DMS 273 (cell line): ENCODE results near the gene HDAC9.

Source experiments
- DNase-seq: peaks from one replicate; lab custom pipeline; 2025; ENCODE audit not compliant: unreplicated experiment; lab: John Stamatoyannopoulos, UW

HDAC9 gene

GRCh38 chr7:18828260-18828993, 332.9 kb downstream of the HDAC9 start:
- no peak for DNase-seq

- no peak for DNase-seq
These were observed 333.7 kb downstream of the HDAC9 start for GRCh38 chr7:18828994-18829857.

- DNase-seq: no peak
These were observed 334.3 kb downstream of the HDAC9 start for GRCh38 chr7:18829858-18830285.

GRCh38 chr7:18831419-18831818, 335.9 kb downstream of the HDAC9 start:
- no peak for DNase-seq

- DNase-seq: no peak
These were observed 336.4 kb downstream of the HDAC9 start for GRCh38 chr7:18831943-18832342.

- no peak for DNase-seq
These were observed 339.0 kb downstream of the HDAC9 start for GRCh38 chr7:18834577-18834976.

- DNase-seq: no peak
These were observed 339.6 kb downstream of the HDAC9 start for GRCh38 chr7:18835001-18835690.

GRCh38 chr7:18843979-18844378, 348.4 kb downstream of the HDAC9 start:
- DNase-seq: no peak

- no peak for DNase-seq
These were observed 349.2 kb downstream of the HDAC9 start for GRCh38 chr7:18844735-18845134.

GRCh38 chr7:18845700-18846099, 350.2 kb downstream of the HDAC9 start:
- no peak for DNase-seq

GRCh38 chr7:18846765-18847215, 351.2 kb downstream of the HDAC9 start:
- DNase-seq: no peak

GRCh38 chr7:18849130-18849529, 353.6 kb downstream of the HDAC9 start:
- no peak for DNase-seq

- DNase-seq: peak; percentile 57
These were observed 360.2 kb downstream of the HDAC9 start for GRCh38 chr7:18855796-18856195.

- DNase-seq: no peak
These were observed 362.7 kb downstream of the HDAC9 start for GRCh38 chr7:18858232-18858631.

GRCh38 chr7:18859318-18859717, 363.8 kb downstream of the HDAC9 start:
- no peak for DNase-seq

- DNase-seq: no peak
These were observed 364.7 kb downstream of the HDAC9 start for GRCh38 chr7:18860221-18860620.

- DNase-seq: no peak
These were observed 366.1 kb downstream of the HDAC9 start for GRCh38 chr7:18861514-18862118.

GRCh38 chr7:18864967-18865366, 369.4 kb downstream of the HDAC9 start:
- DNase-seq: no peak

- DNase-seq: peak; percentile 59
These were observed 370.9 kb downstream of the HDAC9 start for GRCh38 chr7:18866359-18867036.

GRCh38 chr7:18872344-18872743, 376.8 kb downstream of the HDAC9 start:
- DNase-seq: no peak
